Fibroblast of peridontal ligament (primary cell): Measurements from ENCODE around the gene CELF6.
A peak's percentile ranks its signal among the peaks of the same experiment; 100 is the strongest.

Experiments
- DNase-seq: peaks from one replicate; pipeline ENCODE4 v3.0.0-alpha.2; 2010; ENCODE audit errors: extremely low read depth

Gene CELF6

GRCh38 chr15:72319985-72320671, at the start of gene CELF6:
TSS of gene CELF6 (minus strand) at chr15:72320157. CDS start at chr15:72319874, 283 bp downstream.
- DNase-seq, result peak; percentile 63

GRCh38 chr15:72368899-72369298, 48.9 kb upstream of the CELF6 start:
- no peak for DNase-seq

- no peak for DNase-seq
These were observed 48.4 kb upstream of the CELF6 start for GRCh38 chr15:72368325-72368724.

GRCh38 chr15:72365844-72366243, 45.9 kb upstream of the CELF6 start:
- DNase-seq, result no peak

- no peak for DNase-seq
These were observed 41.2 kb upstream of the CELF6 start for GRCh38 chr15:72361176-72361575.

GRCh38 chr15:72358650-72359171, 38.8 kb upstream of the CELF6 start:
- DNase-seq, result peak; percentile 68

GRCh38 chr15:72358121-72358520, 38.2 kb upstream of the CELF6 start:
- no peak for DNase-seq

GRCh38 chr15:72354496-72354895, 34.5 kb upstream of the CELF6 start:
- no peak for DNase-seq

GRCh38 chr15:72353266-72353665, 33.3 kb upstream of the CELF6 start:
- peak; percentile 50 for DNase-seq

- no peak for DNase-seq
These were observed 25.8 kb upstream of the CELF6 start for GRCh38 chr15:72345806-72346205.

GRCh38 chr15:72345280-72345679, 25.3 kb upstream of the CELF6 start:
- DNase-seq, result no peak

- DNase-seq, result no peak
These were observed 24.6 kb upstream of the CELF6 start for GRCh38 chr15:72344602-72345001.

GRCh38 chr15:72342385-72342784, 22.4 kb upstream of the CELF6 start:
- peak; percentile 8 for DNase-seq

GRCh38 chr15:72341361-72341760, 21.4 kb upstream of the CELF6 start:
- no peak for DNase-seq

- DNase-seq, result peak; percentile 37
These were observed 20.4 kb upstream of the CELF6 start for GRCh38 chr15:72340366-72340765.

GRCh38 chr15:72339777-72340177, 19.8 kb upstream of the CELF6 start:
- peak; percentile 98 for DNase-seq

- peak; percentile 98 for DNase-seq
These were observed 18.8 kb upstream of the CELF6 start for GRCh38 chr15:72338617-72339321.

GRCh38 chr15:72338148-72338547, 18.2 kb upstream of the CELF6 start:
- DNase-seq, result no peak

- DNase-seq, result peak; percentile 43
These were observed 14.9 kb upstream of the CELF6 start for GRCh38 chr15:72334842-72335241.

GRCh38 chr15:72331021-72331420, 11.1 kb upstream of the CELF6 start:
- no peak for DNase-seq

- no peak for DNase-seq
These were observed 3.8 kb upstream of the CELF6 start for GRCh38 chr15:72323752-72324151.

GRCh38 chr15:72319360-72319984, 485 bp downstream of the CELF6 start:
- peak; percentile 41 for DNase-seq
